A673 (cell line): ENCODE measurements around the gene DLL3.

ENCODE experiments used
- EZH2 ChIP-seq: fragments of 200-600 bp; sonication (generic); IDR thresholded peaks from 2 replicates; pipeline ENCODE4 v1.6.1; 2017; ENCODE audit warnings: borderline replicate concordance, low read depth, mild to moderate bottlenecking, mixed read lengths, antibody characterized with exemption, low read length; ENCODE audit not compliant: poor library complexity, severe bottlenecking
- TF ChIP-seq, protein P1 (sequence below): fragments of 300-800, 200-600 bp; sonication (generic); conservative IDR thresholded peaks from 2 replicates; pipeline ENCODE4 v1.5.1; 2017; ENCODE audit warnings: low read depth, mild to moderate bottlenecking, antibody characterized with exemption, low read length, moderate library complexity, mixed read lengths

DNA sequence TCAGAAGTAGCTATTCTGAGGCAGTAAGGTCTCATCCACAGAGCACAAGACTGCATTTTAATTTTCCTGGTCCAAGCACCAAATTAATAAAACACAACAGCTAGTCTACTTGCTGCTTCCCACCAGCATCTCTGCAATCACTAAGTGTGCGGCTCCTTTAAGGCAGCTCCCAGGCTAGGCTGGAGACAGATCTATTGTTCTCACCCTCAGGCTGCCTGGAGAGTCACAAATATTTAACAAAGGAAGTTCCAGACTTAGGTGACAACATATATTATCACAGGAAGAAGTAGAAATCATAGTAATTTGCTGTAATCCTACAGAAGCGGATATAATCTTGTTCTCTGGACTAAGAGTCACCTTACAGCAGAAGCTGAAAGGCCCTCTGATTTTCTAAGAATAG, 43.5 kb downstream of the DLL3 start:
- TF ChIP-seq, protein P1, sequence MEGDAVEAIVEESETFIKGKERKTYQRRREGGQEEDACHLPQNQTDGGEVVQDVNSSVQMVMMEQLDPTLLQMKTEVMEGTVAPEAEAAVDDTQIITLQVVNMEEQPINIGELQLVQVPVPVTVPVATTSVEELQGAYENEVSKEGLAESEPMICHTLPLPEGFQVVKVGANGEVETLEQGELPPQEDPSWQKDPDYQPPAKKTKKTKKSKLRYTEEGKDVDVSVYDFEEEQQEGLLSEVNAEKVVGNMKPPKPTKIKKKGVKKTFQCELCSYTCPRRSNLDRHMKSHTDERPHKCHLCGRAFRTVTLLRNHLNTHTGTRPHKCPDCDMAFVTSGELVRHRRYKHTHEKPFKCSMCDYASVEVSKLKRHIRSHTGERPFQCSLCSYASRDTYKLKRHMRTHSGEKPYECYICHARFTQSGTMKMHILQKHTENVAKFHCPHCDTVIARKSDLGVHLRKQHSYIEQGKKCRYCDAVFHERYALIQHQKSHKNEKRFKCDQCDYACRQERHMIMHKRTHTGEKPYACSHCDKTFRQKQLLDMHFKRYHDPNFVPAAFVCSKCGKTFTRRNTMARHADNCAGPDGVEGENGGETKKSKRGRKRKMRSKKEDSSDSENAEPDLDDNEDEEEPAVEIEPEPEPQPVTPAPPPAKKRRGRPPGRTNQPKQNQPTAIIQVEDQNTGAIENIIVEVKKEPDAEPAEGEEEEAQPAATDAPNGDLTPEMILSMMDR = no peak
- TF ChIP-seq EZH2 = no peak
